Measurements from ENCODE around the gene OPCML. TPM values are rescaled to one million over a fixed set of nuclear protein-coding genes. Genes with fewer than 3 reads are reported as not detected.

The OPCML gene
- total and polyA plus RNA-seq, 2 donors (not counting 1 experiment from before 2014, with no cell fraction given): not detected

DNA sequence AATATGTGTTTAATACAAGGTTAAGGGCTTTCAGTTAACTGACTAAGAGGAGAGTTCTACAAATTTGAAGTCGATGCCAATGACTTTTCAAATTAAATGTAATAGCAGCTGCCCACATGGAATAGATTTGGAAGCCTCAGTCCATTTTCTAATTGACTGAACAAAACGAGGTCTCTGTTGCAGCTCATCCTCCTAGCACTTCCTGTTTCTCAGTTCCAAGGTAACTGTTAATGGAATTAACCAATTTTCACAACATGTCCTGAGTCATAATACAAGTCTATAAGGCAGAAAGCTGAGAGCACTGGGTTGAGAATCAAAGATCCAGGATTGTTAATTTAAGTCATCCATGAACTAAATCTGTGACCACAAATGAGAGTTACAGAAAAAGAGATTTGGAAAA is 177.2 kb downstream of the OPCML start:
- TF ChIP-seq EZH2 (IDR thresholded peaks at IDR 0.05; ENCODE audit: borderline replicate concordance, insufficient read depth, low read depth, low read length, poor library complexity, severe bottlenecking): no peak
- TF ChIP-seq, protein P1, sequence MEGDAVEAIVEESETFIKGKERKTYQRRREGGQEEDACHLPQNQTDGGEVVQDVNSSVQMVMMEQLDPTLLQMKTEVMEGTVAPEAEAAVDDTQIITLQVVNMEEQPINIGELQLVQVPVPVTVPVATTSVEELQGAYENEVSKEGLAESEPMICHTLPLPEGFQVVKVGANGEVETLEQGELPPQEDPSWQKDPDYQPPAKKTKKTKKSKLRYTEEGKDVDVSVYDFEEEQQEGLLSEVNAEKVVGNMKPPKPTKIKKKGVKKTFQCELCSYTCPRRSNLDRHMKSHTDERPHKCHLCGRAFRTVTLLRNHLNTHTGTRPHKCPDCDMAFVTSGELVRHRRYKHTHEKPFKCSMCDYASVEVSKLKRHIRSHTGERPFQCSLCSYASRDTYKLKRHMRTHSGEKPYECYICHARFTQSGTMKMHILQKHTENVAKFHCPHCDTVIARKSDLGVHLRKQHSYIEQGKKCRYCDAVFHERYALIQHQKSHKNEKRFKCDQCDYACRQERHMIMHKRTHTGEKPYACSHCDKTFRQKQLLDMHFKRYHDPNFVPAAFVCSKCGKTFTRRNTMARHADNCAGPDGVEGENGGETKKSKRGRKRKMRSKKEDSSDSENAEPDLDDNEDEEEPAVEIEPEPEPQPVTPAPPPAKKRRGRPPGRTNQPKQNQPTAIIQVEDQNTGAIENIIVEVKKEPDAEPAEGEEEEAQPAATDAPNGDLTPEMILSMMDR (IDR thresholded peaks at IDR 0.05): no peak
- intact Hi-C loops (cut with micrococcal nuclease): no loop called here
- no peak for DNase-seq
- 80% methylated on average over 1 of the region's 2 CpGs for WGBS (ENCODE audit: insufficient coverage)
- H3K79me2 ChIP-seq (ENCODE audit: control insufficient read depth, insufficient read depth, low read length): no peaks in the 10 kb centered on the region
- H3K36me3 ChIP-seq (replicated peaks in 1 of 2; ENCODE audit: control extremely low read depth in 1 of 2, control insufficient read depth in 1 of 2, extremely low read depth in 1 of 2, insufficient read depth in 2 of 2, low read length in 1 of 2): no peaks in the 10 kb centered on the region
- no peaks in the 10 kb centered on the region for H3K27me3 ChIP-seq (replicated peaks in 1 of 4; ENCODE audit: control extremely low read depth in 1 of 4, control insufficient read depth in 3 of 4, insufficient read depth in 4 of 4, low read length in 3 of 4)
- no peaks in the 10 kb centered on the region for H3K4me1 ChIP-seq (ENCODE audit: control insufficient read depth in 2 of 2, insufficient read depth in 2 of 2, low read length in 2 of 2)
- H3K27me3 Mint-ChIP-seq: no peaks in the 10 kb centered on the region
- ChIA-PET CTCF (no interaction called here), POLR2A (no interaction called here)
- H2AFZ ChIP-seq (ENCODE audit: insufficient read depth, low read depth, low read length, poor library complexity, severe bottlenecking): no peak overlapping the region
- no peak overlapping the region for H3K9ac ChIP-seq (ENCODE audit: low read length)
- no peaks in the 10 kb centered on the region for H3K9me3 ChIP-seq (ENCODE audit: control extremely low read depth in 1 of 3, control insufficient read depth in 2 of 3, insufficient read depth in 1 of 3, low read length in 2 of 3)
- peaks cover 3% of the 10 kb centered on the region for H3K9me3 Mint-ChIP-seq (ENCODE audit: insufficient read depth)
- H3K27ac ChIP-seq (ENCODE audit: low read length in 2 of 2): no peak overlapping the region
- no peaks in the 10 kb centered on the region for H4K20me1 ChIP-seq (ENCODE audit: control insufficient read depth, insufficient read depth, low read length, poor library complexity, severe bottlenecking)
- no peak overlapping the region for H3K4me3 ChIP-seq (ENCODE audit: control extremely low read depth in 1 of 5, extremely low read depth in 1 of 5, insufficient read depth in 1 of 5, low read depth in 2 of 5, low read length in 4 of 5)
- H3K27ac Mint-ChIP-seq: no peak overlapping the region
- H3K4me3 Mint-ChIP-seq: no peak overlapping the region
- no peaks in the 10 kb centered on the region for H3K4me1 Mint-ChIP-seq
- no peak for ATAC-seq (ENCODE audit: low read depth)
- no peak overlapping the region for H3K4me2 ChIP-seq (replicated peaks; ENCODE audit: low read depth, low read length, poor library complexity, severe bottlenecking)

DNA sequence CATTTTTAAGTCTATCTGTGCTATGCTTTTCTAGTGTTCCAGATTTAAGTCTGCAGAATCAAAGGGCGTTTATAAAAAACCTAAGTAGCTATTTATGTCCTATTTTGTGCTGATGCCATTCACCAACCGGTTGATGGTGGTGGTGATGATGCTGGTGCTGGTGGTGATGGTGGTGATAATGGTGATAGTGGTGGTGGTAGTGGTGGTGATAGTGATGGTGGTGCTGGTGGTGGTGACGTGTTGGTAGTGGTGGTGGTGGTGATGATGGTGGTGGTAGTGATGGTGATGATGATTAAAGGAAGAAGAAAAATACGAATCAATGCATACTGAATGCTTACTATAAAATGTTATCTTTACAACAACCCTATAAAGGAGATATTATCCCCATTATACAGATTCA is 178.2 kb downstream of the OPCML start:
- Histone ChIP-seq H3K9me3 (ENCODE audit: control extremely low read depth in 1 of 3, control insufficient read depth in 2 of 3, insufficient read depth in 1 of 3, low read length in 2 of 3) (no peaks in the 10 kb centered on the region), H3K27me3 (replicated peaks in 1 of 4; ENCODE audit: control extremely low read depth in 1 of 4, control insufficient read depth in 3 of 4, insufficient read depth in 4 of 4, low read length in 3 of 4) (no peaks in the 10 kb centered on the region), H3K4me2 (replicated peaks; ENCODE audit: low read depth, low read length, poor library complexity, severe bottlenecking) (no peak overlapping the region), H3K36me3 (replicated peaks in 1 of 2; ENCODE audit: control extremely low read depth in 1 of 2, control insufficient read depth in 1 of 2, extremely low read depth in 1 of 2, insufficient read depth in 2 of 2, low read length in 1 of 2) (no peaks in the 10 kb centered on the region), H4K20me1 (ENCODE audit: control insufficient read depth, insufficient read depth, low read length, poor library complexity, severe bottlenecking) (no peaks in the 10 kb centered on the region), H3K4me1 (ENCODE audit: control insufficient read depth in 2 of 2, insufficient read depth in 2 of 2, low read length in 2 of 2) (no peaks in the 10 kb centered on the region), H3K79me2 (ENCODE audit: control insufficient read depth, insufficient read depth, low read length) (no peaks in the 10 kb centered on the region), H2AFZ (ENCODE audit: insufficient read depth, low read depth, low read length, poor library complexity, severe bottlenecking) (no peak overlapping the region), H3K9ac (ENCODE audit: low read length) (no peak overlapping the region), H3K27ac (ENCODE audit: low read length in 2 of 2) (no peak overlapping the region), H3K4me3 (ENCODE audit: control extremely low read depth in 1 of 5, extremely low read depth in 1 of 5, insufficient read depth in 1 of 5, low read depth in 2 of 5, low read length in 4 of 5) (no peak overlapping the region)
- no CpG with 5 or more reads among the region's 4 CpGs for WGBS (ENCODE audit: insufficient coverage)
- Mint-ChIP-seq H3K4me3 (no peak overlapping the region), H3K27me3 (no peaks in the 10 kb centered on the region), H3K9me3 (ENCODE audit: insufficient read depth) (peaks cover 3% of the 10 kb centered on the region), H3K4me1 (no peaks in the 10 kb centered on the region), H3K27ac (no peak overlapping the region)
- POLR2A ChIA-PET: no interaction called here
- intact Hi-C loops (cut with micrococcal nuclease): no loop called here
- no peak for ATAC-seq (ENCODE audit: low read depth)
- CTCF ChIA-PET: no interaction called here
- no peak for DNase-seq
- TF ChIP-seq, protein P1 (IDR thresholded peaks at IDR 0.05): no peak
- TF ChIP-seq EZH2 (IDR thresholded peaks at IDR 0.05; ENCODE audit: borderline replicate concordance, insufficient read depth, low read depth, low read length, poor library complexity, severe bottlenecking): no peak
